ENCODE data around the gene PADI6.
A peak's percentile ranks its signal among the peaks of the same experiment; 100 is the strongest.

Gene PADI6

GRCh38 chr1:17361687-17362086 lies 10.3 kb upstream of the PADI6 start:
- no peak overlapping the region for H2BK120ac ChIP-seq (ENCODE audit: insufficient read depth, low read length, poor library complexity)
- H3K14ac ChIP-seq (ENCODE audit: low read length), result no peak overlapping the region
- no peak overlapping the region for H3K4ac ChIP-seq (ENCODE audit: low read depth, low read length)
- no peaks in the 10 kb centered on the region for H3K9me3 ChIP-seq (ENCODE audit: insufficient read depth, low read depth, low read length)
- no peak overlapping the region for H3K9ac ChIP-seq (ENCODE audit: low read length)
- no peak overlapping the region for H3K4me2 ChIP-seq (ENCODE audit: low read length)
- H3K36me3 ChIP-seq (ENCODE audit: control insufficient read depth in 1 of 2, insufficient read depth in 2 of 2, low read length in 2 of 2), result no peaks in the 10 kb centered on the region
- H3K79me2 ChIP-seq (ENCODE audit: control insufficient read depth, insufficient read depth, low read length, poor library complexity), result no peaks in the 10 kb centered on the region
- H3K4me1 ChIP-seq (ENCODE audit: control insufficient read depth in 1 of 2, insufficient read depth in 2 of 2, low read length in 2 of 2), result no peaks in the 10 kb centered on the region
- no peak overlapping the region for H2AK5ac ChIP-seq (ENCODE audit: low read length)
- H3K23ac ChIP-seq (ENCODE audit: low read length), result no peak overlapping the region
- no peak overlapping the region for H2BK5ac ChIP-seq (ENCODE audit: low read depth, low read length, poor library complexity)
- H4K8ac ChIP-seq (ENCODE audit: low read depth, low read length), result no peak overlapping the region
- H3K4me3 ChIP-seq (ENCODE audit: low read depth, low read length), result no peak overlapping the region
- H4K12ac ChIP-seq (ENCODE audit: low read depth, low read length), result no peak overlapping the region
- no peak overlapping the region for H2BK12ac ChIP-seq (ENCODE audit: low read length)
- H3K27me3 ChIP-seq (ENCODE audit: insufficient read depth, low read length), result no peaks in the 10 kb centered on the region
- H4K91ac ChIP-seq (ENCODE audit: low read depth, low read length), result no peak overlapping the region
- no peak overlapping the region for H3K18ac ChIP-seq (ENCODE audit: low read length)
- WGBS (ENCODE audit: extremely low coverage, insufficient coverage, insufficient read length), result no CpG with 5 or more reads among the region's 4 CpGs
- H3K79me1 ChIP-seq (ENCODE audit: low read length), result no peaks in the 10 kb centered on the region
- no peak for DNase-seq
- H3K27ac ChIP-seq (ENCODE audit: low read depth, low read length), result no peak overlapping the region
- no peak overlapping the region for H2AFZ ChIP-seq (ENCODE audit: insufficient read depth, low read length, poor library complexity)

GRCh38 chr1:17363351-17363750 lies 8.6 kb upstream of the PADI6 start:
- Histone ChIP-seq H3K79me1 (ENCODE audit: low read length) (no peaks in the 10 kb centered on the region), H2BK12ac (ENCODE audit: low read length) (no peak overlapping the region), H2AFZ (ENCODE audit: insufficient read depth, low read length, poor library complexity) (no peak overlapping the region), H3K27ac (ENCODE audit: low read depth, low read length) (no peak overlapping the region), H4K91ac (ENCODE audit: low read depth, low read length) (no peak overlapping the region), H2BK120ac (ENCODE audit: insufficient read depth, low read length, poor library complexity) (no peak overlapping the region), H3K9ac (ENCODE audit: low read length) (no peak overlapping the region), H3K4me1 (ENCODE audit: control insufficient read depth in 1 of 2, insufficient read depth in 2 of 2, low read length in 2 of 2) (no peaks in the 10 kb centered on the region), H3K9me3 (ENCODE audit: insufficient read depth, low read depth, low read length) (no peaks in the 10 kb centered on the region), H2AK5ac (ENCODE audit: low read length) (no peak overlapping the region), H3K14ac (ENCODE audit: low read length) (no peak overlapping the region), H3K23ac (ENCODE audit: low read length) (no peak overlapping the region), H3K4me3 (ENCODE audit: low read depth, low read length) (peak overlapping the region; percentile 57), H3K27me3 (ENCODE audit: insufficient read depth, low read length) (no peaks in the 10 kb centered on the region), H2BK5ac (ENCODE audit: low read depth, low read length, poor library complexity) (no peak overlapping the region), H4K12ac (ENCODE audit: low read depth, low read length) (no peak overlapping the region), H3K18ac (ENCODE audit: low read length) (no peak overlapping the region), H3K4me2 (ENCODE audit: low read length) (no peak overlapping the region), H4K8ac (ENCODE audit: low read depth, low read length) (no peak overlapping the region), H3K36me3 (ENCODE audit: control insufficient read depth in 1 of 2, insufficient read depth in 2 of 2, low read length in 2 of 2) (no peaks in the 10 kb centered on the region), H3K4ac (ENCODE audit: low read depth, low read length) (no peak overlapping the region), H3K79me2 (ENCODE audit: control insufficient read depth, insufficient read depth, low read length, poor library complexity) (no peaks in the 10 kb centered on the region)
- DNase-seq, result no peak
- no CpG with 5 or more reads among the region's 12 CpGs for WGBS (ENCODE audit: extremely low coverage, insufficient coverage, insufficient read length)

GRCh38 chr1:17363771-17364170 lies 8.2 kb upstream of the PADI6 start:
- Histone ChIP-seq H3K4me3 (ENCODE audit: low read depth, low read length) (peak overlapping the region; percentile 57), H4K12ac (ENCODE audit: low read depth, low read length) (no peak overlapping the region), H4K91ac (ENCODE audit: low read depth, low read length) (no peak overlapping the region), H3K79me2 (ENCODE audit: control insufficient read depth, insufficient read depth, low read length, poor library complexity) (no peaks in the 10 kb centered on the region), H3K9ac (ENCODE audit: low read length) (no peak overlapping the region), H4K8ac (ENCODE audit: low read depth, low read length) (no peak overlapping the region), H3K23ac (ENCODE audit: low read length) (no peak overlapping the region), H2BK120ac (ENCODE audit: insufficient read depth, low read length, poor library complexity) (no peak overlapping the region), H3K4me1 (ENCODE audit: control insufficient read depth in 1 of 2, insufficient read depth in 2 of 2, low read length in 2 of 2) (no peaks in the 10 kb centered on the region), H3K27me3 (ENCODE audit: insufficient read depth, low read length) (no peaks in the 10 kb centered on the region), H2BK12ac (ENCODE audit: low read length) (no peak overlapping the region), H3K4me2 (ENCODE audit: low read length) (no peak overlapping the region), H3K18ac (ENCODE audit: low read length) (no peak overlapping the region), H3K27ac (ENCODE audit: low read depth, low read length) (no peak overlapping the region), H2AFZ (ENCODE audit: insufficient read depth, low read length, poor library complexity) (no peak overlapping the region), H2AK5ac (ENCODE audit: low read length) (no peak overlapping the region), H2BK5ac (ENCODE audit: low read depth, low read length, poor library complexity) (no peak overlapping the region), H3K4ac (ENCODE audit: low read depth, low read length) (no peak overlapping the region), H3K36me3 (ENCODE audit: control insufficient read depth in 1 of 2, insufficient read depth in 2 of 2, low read length in 2 of 2) (no peaks in the 10 kb centered on the region), H3K14ac (ENCODE audit: low read length) (no peak overlapping the region), H3K9me3 (ENCODE audit: insufficient read depth, low read depth, low read length) (no peaks in the 10 kb centered on the region), H3K79me1 (ENCODE audit: low read length) (no peaks in the 10 kb centered on the region)
- no peak for DNase-seq
- WGBS (ENCODE audit: extremely low coverage, insufficient coverage, insufficient read length), result no CpG with 5 or more reads among the region's 4 CpGs

GRCh38 chr1:17365293-17365692 lies 6.7 kb upstream of the PADI6 start:
- Histone ChIP-seq H2AFZ (ENCODE audit: insufficient read depth, low read length, poor library complexity) (no peak overlapping the region), H3K27me3 (ENCODE audit: insufficient read depth, low read length) (no peaks in the 10 kb centered on the region), H3K4me2 (ENCODE audit: low read length) (no peak overlapping the region), H3K4ac (ENCODE audit: low read depth, low read length) (no peak overlapping the region), H4K8ac (ENCODE audit: low read depth, low read length) (no peak overlapping the region), H2BK12ac (ENCODE audit: low read length) (no peak overlapping the region), H3K14ac (ENCODE audit: low read length) (no peak overlapping the region), H4K91ac (ENCODE audit: low read depth, low read length) (no peak overlapping the region), H3K36me3 (ENCODE audit: control insufficient read depth in 1 of 2, insufficient read depth in 2 of 2, low read length in 2 of 2) (no peaks in the 10 kb centered on the region), H3K79me1 (ENCODE audit: low read length) (no peaks in the 10 kb centered on the region), H3K79me2 (ENCODE audit: control insufficient read depth, insufficient read depth, low read length, poor library complexity) (no peaks in the 10 kb centered on the region), H3K9me3 (ENCODE audit: insufficient read depth, low read depth, low read length) (no peaks in the 10 kb centered on the region), H2AK5ac (ENCODE audit: low read length) (no peak overlapping the region), H3K9ac (ENCODE audit: low read length) (no peak overlapping the region), H2BK5ac (ENCODE audit: low read depth, low read length, poor library complexity) (no peak overlapping the region), H3K4me3 (ENCODE audit: low read depth, low read length) (no peak overlapping the region), H4K12ac (ENCODE audit: low read depth, low read length) (no peak overlapping the region), H3K18ac (ENCODE audit: low read length) (no peak overlapping the region), H3K23ac (ENCODE audit: low read length) (no peak overlapping the region), H3K27ac (ENCODE audit: low read depth, low read length) (no peak overlapping the region), H3K4me1 (ENCODE audit: control insufficient read depth in 1 of 2, insufficient read depth in 2 of 2, low read length in 2 of 2) (peaks cover 3% of the 10 kb centered on the region in 2 experiments), H2BK120ac (ENCODE audit: insufficient read depth, low read length, poor library complexity) (no peak overlapping the region)
- WGBS (ENCODE audit: extremely low coverage, insufficient coverage, insufficient read length), result no CpG with 5 or more reads among the region's 3 CpGs
- DNase-seq, result peak in 1 of 2 donors; percentile 8

Data from trophoblast cell (in vitro differentiated cells and primary cell).